GM23338 (cell line): Measurements from ENCODE around the gene CWC27.

ENCODE experiments used
- CREB1 ChIP-seq: fragments of 250-450 bp; sonication (Bioruptor Pico); IDR thresholded peaks from 2 replicates; pipeline ENCODE4 v1.5.0; 2020; ENCODE audit warnings: low read depth, mild to moderate bottlenecking, moderate library complexity
- CTCF ChIP-seq, 2 experiments: fragments of 200-600 bp in 1 of 2; sonication (generic) in 1 of 2; conservative IDR thresholded peaks; 2 replicates each; pipeline versions ENCODE4 v1.5.1 to v1.6.1; 2016 to 2017; ENCODE audit warnings: antibody characterized with exemption in 2 of 2, low read depth in 2 of 2, mild to moderate bottlenecking in 2 of 2, moderate library complexity in 1 of 2
- EZH2 ChIP-seq: fragments of 200-600 bp; sonication (generic); IDR thresholded peaks from one replicate; pipeline ENCODE4 v1.8.0; 2017; ENCODE audit warnings: antibody characterized with exemption, mild to moderate bottlenecking, low read depth; ENCODE audit not compliant: unreplicated experiment
- EZH2phosphoT487 ChIP-seq: fragments of 200-600 bp; sonication (generic); IDR thresholded peaks from one replicate; pipeline ENCODE4 v1.8.1; 2018; ENCODE audit warnings: antibody characterized with exemption; ENCODE audit not compliant: unreplicated experiment
- JUNB ChIP-seq: IDR thresholded peaks from one replicate; pipeline ENCODE4 v1.6.1; 2016; ENCODE audit warnings: antibody characterized with exemption; ENCODE audit not compliant: unreplicated experiment
- POLR2AphosphoS5 ChIP-seq: IDR thresholded peaks from 2 replicates; pipeline ENCODE4 v1.6.1; 2016; ENCODE audit warnings: antibody characterized with exemption, low read depth
- STAT1 ChIP-seq: IDR thresholded peaks from one replicate; pipeline ENCODE4 v1.6.1; 2016; ENCODE audit warnings: antibody characterized with exemption; ENCODE audit not compliant: unreplicated experiment
- TF ChIP-seq, protein P1 (sequence below): IDR thresholded peaks from one replicate; pipeline ENCODE4 v1.6.1; 2018; ENCODE audit warnings: antibody characterized with exemption; ENCODE audit not compliant: unreplicated experiment
- TF ChIP-seq, protein P2 (sequence below): IDR thresholded peaks from 2 replicates; pipeline ENCODE4 v1.6.1; 2016; ENCODE audit warnings: antibody characterized with exemption

- no peak for TF ChIP-seq CTCF (conservative IDR thresholded peaks at IDR 0.05; ENCODE audit: low read depth in 2 of 2)
- TF ChIP-seq, protein P1, sequence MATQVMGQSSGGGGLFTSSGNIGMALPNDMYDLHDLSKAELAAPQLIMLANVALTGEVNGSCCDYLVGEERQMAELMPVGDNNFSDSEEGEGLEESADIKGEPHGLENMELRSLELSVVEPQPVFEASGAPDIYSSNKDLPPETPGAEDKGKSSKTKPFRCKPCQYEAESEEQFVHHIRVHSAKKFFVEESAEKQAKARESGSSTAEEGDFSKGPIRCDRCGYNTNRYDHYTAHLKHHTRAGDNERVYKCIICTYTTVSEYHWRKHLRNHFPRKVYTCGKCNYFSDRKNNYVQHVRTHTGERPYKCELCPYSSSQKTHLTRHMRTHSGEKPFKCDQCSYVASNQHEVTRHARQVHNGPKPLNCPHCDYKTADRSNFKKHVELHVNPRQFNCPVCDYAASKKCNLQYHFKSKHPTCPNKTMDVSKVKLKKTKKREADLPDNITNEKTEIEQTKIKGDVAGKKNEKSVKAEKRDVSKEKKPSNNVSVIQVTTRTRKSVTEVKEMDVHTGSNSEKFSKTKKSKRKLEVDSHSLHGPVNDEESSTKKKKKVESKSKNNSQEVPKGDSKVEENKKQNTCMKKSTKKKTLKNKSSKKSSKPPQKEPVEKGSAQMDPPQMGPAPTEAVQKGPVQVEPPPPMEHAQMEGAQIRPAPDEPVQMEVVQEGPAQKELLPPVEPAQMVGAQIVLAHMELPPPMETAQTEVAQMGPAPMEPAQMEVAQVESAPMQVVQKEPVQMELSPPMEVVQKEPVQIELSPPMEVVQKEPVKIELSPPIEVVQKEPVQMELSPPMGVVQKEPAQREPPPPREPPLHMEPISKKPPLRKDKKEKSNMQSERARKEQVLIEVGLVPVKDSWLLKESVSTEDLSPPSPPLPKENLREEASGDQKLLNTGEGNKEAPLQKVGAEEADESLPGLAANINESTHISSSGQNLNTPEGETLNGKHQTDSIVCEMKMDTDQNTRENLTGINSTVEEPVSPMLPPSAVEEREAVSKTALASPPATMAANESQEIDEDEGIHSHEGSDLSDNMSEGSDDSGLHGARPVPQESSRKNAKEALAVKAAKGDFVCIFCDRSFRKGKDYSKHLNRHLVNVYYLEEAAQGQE: no peak
- TF ChIP-seq, protein P2, sequence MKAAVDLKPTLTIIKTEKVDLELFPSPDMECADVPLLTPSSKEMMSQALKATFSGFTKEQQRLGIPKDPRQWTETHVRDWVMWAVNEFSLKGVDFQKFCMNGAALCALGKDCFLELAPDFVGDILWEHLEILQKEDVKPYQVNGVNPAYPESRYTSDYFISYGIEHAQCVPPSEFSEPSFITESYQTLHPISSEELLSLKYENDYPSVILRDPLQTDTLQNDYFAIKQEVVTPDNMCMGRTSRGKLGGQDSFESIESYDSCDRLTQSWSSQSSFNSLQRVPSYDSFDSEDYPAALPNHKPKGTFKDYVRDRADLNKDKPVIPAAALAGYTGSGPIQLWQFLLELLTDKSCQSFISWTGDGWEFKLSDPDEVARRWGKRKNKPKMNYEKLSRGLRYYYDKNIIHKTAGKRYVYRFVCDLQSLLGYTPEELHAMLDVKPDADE: no peak
- no peak for TF ChIP-seq POLR2AphosphoS5
- no peak for TF ChIP-seq EZH2
- no peak for TF ChIP-seq JUNB
- TF ChIP-seq STAT1: no peak
- TF ChIP-seq EZH2phosphoT487: no peak
- no peak for TF ChIP-seq CREB1 (CRISPR knock-in tag)
Measured at GRCh38 chr5:64749385-64749784, 19.3 kb upstream of the CWC27 start.
